H9 (cell line): ENCODE results near the gene FASLG. TPM values are rescaled to one million over a fixed set of nuclear protein-coding genes. Genes with fewer than 3 reads are reported as not detected.

ENCODE experiments used
- DNase-seq: peaks from one replicate; pipeline ENCODE4 v3.0.0-alpha.2; 2017
- H2AFZ ChIP-seq: one replicate; pipeline ENCODE4 v1.6.1; 2013; ENCODE audit warnings: mild to moderate bottlenecking, low read length, control low read depth, moderate library complexity
- H2AK5ac ChIP-seq: 2 replicates; pipeline ENCODE4 v1.6.1; 2013; ENCODE audit warnings: low read length, control low read depth, mixed read lengths; ENCODE audit not compliant: insufficient read length
- H2BK120ac ChIP-seq: one replicate; pipeline ENCODE4 v1.6.1; 2013; ENCODE audit warnings: low read depth, mild to moderate bottlenecking, low read length, control low read depth, inconsistent platforms; ENCODE audit not compliant: poor library complexity, severe bottlenecking
- H2BK12ac ChIP-seq: 2 replicates; pipeline ENCODE4 v1.6.1; 2013; ENCODE audit warnings: low read length, control low read depth, mixed read lengths, low read depth; ENCODE audit not compliant: insufficient read length
- H2BK15ac ChIP-seq: 2 replicates; pipeline ENCODE4 v1.6.1; 2013; ENCODE audit warnings: low read depth, low read length, control low read depth
- H2BK20ac ChIP-seq: one replicate; pipeline ENCODE4 v1.6.1; 2013; ENCODE audit warnings: low read depth, mild to moderate bottlenecking, low read length, control low read depth, inconsistent platforms; ENCODE audit not compliant: poor library complexity, severe bottlenecking
- H2BK5ac ChIP-seq: 2 replicates; pipeline ENCODE4 v1.6.1; 2013; ENCODE audit warnings: low read length, control low read depth, mixed read lengths; ENCODE audit not compliant: insufficient read length
- H3K14ac ChIP-seq: 2 replicates; pipeline ENCODE4 v1.6.1; 2013; ENCODE audit warnings: low read length, control low read depth; ENCODE audit not compliant: insufficient read depth
- H3K18ac ChIP-seq: 2 replicates; pipeline ENCODE4 v1.6.1; 2013; ENCODE audit warnings: low read depth, mild to moderate bottlenecking, mixed read lengths, low read length, control low read depth; ENCODE audit not compliant: insufficient read length
- H3K23ac ChIP-seq: 2 replicates; pipeline ENCODE4 v1.6.1; 2013; ENCODE audit warnings: low read length, control low read depth, mixed read lengths, low read depth; ENCODE audit not compliant: insufficient read length
- H3K23me2 ChIP-seq: 2 replicates; pipeline ENCODE4 v1.6.1; 2013; ENCODE audit warnings: low read depth, mild to moderate bottlenecking, mixed read lengths, low read length, control low read depth; ENCODE audit not compliant: insufficient read length, poor library complexity, severe bottlenecking
- H3K27ac ChIP-seq: 2 replicates; pipeline ENCODE4 v1.5.1; 2013; ENCODE audit warnings: low read length, control low read depth, mixed read lengths, low read depth; ENCODE audit not compliant: insufficient read length
- H3K27me3 ChIP-seq: 2 replicates; pipeline ENCODE4 v1.6.1; 2013; ENCODE audit warnings: low read length, control low read depth, inconsistent platforms; ENCODE audit not compliant: insufficient read depth
- H3K4ac ChIP-seq: 2 replicates; pipeline ENCODE4 v1.6.1; 2013; ENCODE audit warnings: low read depth, mild to moderate bottlenecking, control low read depth, inconsistent platforms, low read length, moderate library complexity
- H3K4me1 ChIP-seq: 2 replicates; pipeline ENCODE4 v1.6.1; 2013; ENCODE audit warnings: low read length, control low read depth, inconsistent platforms; ENCODE audit not compliant: insufficient read depth
- H3K4me2 ChIP-seq: 2 replicates; pipeline ENCODE4 v1.6.1; 2013; ENCODE audit warnings: low read length, control low read depth, mixed read lengths; ENCODE audit not compliant: insufficient read length, insufficient read depth
- H3K56ac ChIP-seq: 2 replicates; pipeline ENCODE4 v1.6.1; 2013; ENCODE audit warnings: low read depth, mild to moderate bottlenecking, mixed read lengths, low read length, control low read depth; ENCODE audit not compliant: insufficient read length
- H3K79me1 ChIP-seq: 2 replicates; pipeline ENCODE4 v1.6.1; 2013; ENCODE audit warnings: low read depth, mild to moderate bottlenecking, moderate library complexity, low read length, control low read depth, inconsistent platforms; ENCODE audit not compliant: insufficient read depth, poor library complexity, severe bottlenecking
- H3K79me2 ChIP-seq: 2 replicates; pipeline ENCODE4 v1.6.1; 2013; ENCODE audit warnings: low read length, control low read depth, inconsistent platforms; ENCODE audit not compliant: insufficient read depth
- H3K9ac ChIP-seq: 2 replicates; pipeline ENCODE4 v1.6.1; 2013; ENCODE audit warnings: low read length, control low read depth, mixed read lengths; ENCODE audit not compliant: insufficient read length; ENCODE audit errors: extremely low read depth
- H3K9me3 ChIP-seq: one replicate; pipeline ENCODE4 v1.6.1; 2013; ENCODE audit warnings: low read depth, low read length, inconsistent platforms; ENCODE audit not compliant: control insufficient read depth
- H3T11ph ChIP-seq: one replicate; pipeline ENCODE4 v1.6.1; 2013; ENCODE audit warnings: mild to moderate bottlenecking, low read length, control low read depth, inconsistent platforms
- H4K20me1 ChIP-seq: one replicate; pipeline ENCODE4 v1.6.1; 2013; ENCODE audit not compliant: control insufficient read depth, insufficient read length, insufficient read depth
- H4K5ac ChIP-seq: 2 replicates; pipeline ENCODE4 v1.6.1; 2013; ENCODE audit warnings: low read depth, mild to moderate bottlenecking, mixed read lengths, low read length, control low read depth; ENCODE audit not compliant: insufficient read length
- H4K8ac ChIP-seq: replicated peaks from 2 replicates; pipeline ENCODE4 v1.6.1; 2013; ENCODE audit warnings: low read length, control low read depth, mixed read lengths, low read depth; ENCODE audit not compliant: insufficient read length
- H4K91ac ChIP-seq: 2 replicates; pipeline ENCODE4 v1.6.1; 2013; ENCODE audit warnings: low read depth, mild to moderate bottlenecking, moderate library complexity, mixed read lengths, low read length, control low read depth; ENCODE audit not compliant: insufficient read length
- H3K27ac Mint-ChIP-seq, 3 experiments: 2 replicates in 2 of 3; 3 replicates in 1 of 3; pipeline ENCODE4 v1.8.0; 2020 to 2021; ENCODE audit warnings: mixed read lengths in 3 of 3, mild to moderate bottlenecking in 1 of 3, moderate library complexity in 1 of 3
- H3K27me3 Mint-ChIP-seq: 2 replicates; pipeline ENCODE4 v1.8.0; 2021; ENCODE audit warnings: low read depth, mild to moderate bottlenecking, moderate library complexity, mixed read lengths
- H3K36me3 Mint-ChIP-seq, 3 experiments: 2 replicates in 2 of 3; 3 replicates in 1 of 3; pipeline ENCODE4 v1.8.0; 2020 to 2021; ENCODE audit warnings: low read depth in 3 of 3, mixed read lengths in 3 of 3; ENCODE audit not compliant: insufficient read depth in 1 of 3
- H3K4me1 Mint-ChIP-seq, 2 experiments: 2 replicates each; pipeline ENCODE4 v1.8.0; 2020; ENCODE audit warnings: mixed read lengths in 2 of 2
- H3K4me3 Mint-ChIP-seq, 2 experiments: 2 replicates in 1 of 2; 3 replicates in 1 of 2; pipeline ENCODE4 v1.8.0; 2020 to 2021; ENCODE audit warnings: mild to moderate bottlenecking in 2 of 2, mixed read lengths in 2 of 2, moderate library complexity in 1 of 2
- H3K9me3 Mint-ChIP-seq, 2 experiments: 2 replicates in 1 of 2; 3 replicates in 1 of 2; pipeline ENCODE4 v1.8.0; 2020; ENCODE audit warnings: mild to moderate bottlenecking in 2 of 2, mixed read lengths in 2 of 2, moderate library complexity in 1 of 2
- CTCF ChIP-seq: fragments of 200-600 bp; sonication (generic); conservative IDR thresholded peaks from 3 replicates; pipeline ENCODE4 v1.8.0; 2021; ENCODE audit warnings: antibody characterized with exemption, mild to moderate bottlenecking
- WGBS: extraction: QIAGEN DNeasy Blood & Tissue Kit; methylation state at CpG from one replicate; pipeline ENCODE4 v1.1.7; 2013; ENCODE audit warnings: missing lambda C conversion rate, low lambda C conversion rate, mixed read lengths; ENCODE audit not compliant: insufficient read length; ENCODE audit errors: extremely low coverage; 5-methylcytosine and 5-hydroxymethylcytosine counted together
- long read RNA-seq: library from polyadenylated mRNA; unstranded; transcript quantifications from one replicate; pipeline ENCODE4 v2.0.0, GENCODE V29; 2020
- total RNA-seq: library from RNA; stranded (reverse); gene quantifications from 2 replicates; pipeline ENCODE4 v1.2.1, GENCODE V29; 2021

Gene FASLG
- not detected in 2 replicates for total RNA-seq
- long read RNA-seq: 0 reads

- Histone ChIP-seq H3K27ac (no peak within 1 kb of the TSS), H4K8ac (no peak within 1 kb of the TSS), H4K5ac (no peak within 1 kb of the TSS), H2BK15ac (no peak within 1 kb of the TSS), H3K14ac (no peak within 1 kb of the TSS), H2BK20ac (no peak within 1 kb of the TSS), H3K9me3 (no peaks in the 10 kb centered on the region), H3K56ac (no peak within 1 kb of the TSS), H3K27me3 (no peaks in the 10 kb centered on the region), H4K91ac (no peak within 1 kb of the TSS), H4K20me1 (no peaks in the 10 kb centered on the region), H2AK5ac (no peak within 1 kb of the TSS), H3K23me2 (no peaks in the 10 kb centered on the region), H3K79me1 (no peaks in the 10 kb centered on the region), H3K4me2 (no peak within 1 kb of the TSS), H2AFZ (no peak within 1 kb of the TSS), H3K4me1 (no peaks in the 10 kb centered on the region), H3T11ph (no peak within 1 kb of the TSS), H3K23ac (no peak within 1 kb of the TSS), H3K4ac (no peak within 1 kb of the TSS), H3K79me2 (no peaks in the 10 kb centered on the region), H2BK120ac (no peak within 1 kb of the TSS), H3K18ac (no peak within 1 kb of the TSS), H3K9ac (no peak within 1 kb of the TSS), H2BK5ac (no peak within 1 kb of the TSS), H2BK12ac (no peak within 1 kb of the TSS)
- H3K4me1 Mint-ChIP-seq: no peaks in the 10 kb centered on the region
- TF ChIP-seq CTCF: no peak
- no peak for DNase-seq
- H3K27me3 Mint-ChIP-seq: no peaks in the 10 kb centered on the region
- H3K36me3 Mint-ChIP-seq: no peaks in the 10 kb centered on the region
- no peaks in the 10 kb centered on the region for H3K9me3 Mint-ChIP-seq
- H3K4me3 Mint-ChIP-seq: no peak within 1 kb of the TSS
- WGBS: no CpG with 5 or more reads among the region's 11 CpGs
- peak within 1 kb of the TSS in 1 of 3 experiments; percentile 56; a peak in 1 of 7 replicates for H3K27ac Mint-ChIP-seq
Observed at GRCh38 chr1:172658871-172659453, at the start of gene FASLG. FASLG (plus strand) TSS chr1:172659103; CDS start chr1:172659202, 99 bp downstream.
